ENCODE data around the gene TMEM184C.

GRCh38 chr4:147625733-147626132 is 8.5 kb downstream of the TMEM184C start:
- TF ChIP-seq CTCF (IDR thresholded peaks at IDR 0.05) (no peak), EZH2phosphoT487 (IDR thresholded peaks at IDR 0.05) (no peak), EZH2 (IDR thresholded peaks at IDR 0.05) (no peak)
